ENCODE measurements around the gene MRPL33.
"Not testable (repeated sequence)": the region's sequence is repeated elsewhere in the genome, so short reads cannot be mapped to it uniquely, and the experiment has no call there.

The MRPL33 gene

DNA sequence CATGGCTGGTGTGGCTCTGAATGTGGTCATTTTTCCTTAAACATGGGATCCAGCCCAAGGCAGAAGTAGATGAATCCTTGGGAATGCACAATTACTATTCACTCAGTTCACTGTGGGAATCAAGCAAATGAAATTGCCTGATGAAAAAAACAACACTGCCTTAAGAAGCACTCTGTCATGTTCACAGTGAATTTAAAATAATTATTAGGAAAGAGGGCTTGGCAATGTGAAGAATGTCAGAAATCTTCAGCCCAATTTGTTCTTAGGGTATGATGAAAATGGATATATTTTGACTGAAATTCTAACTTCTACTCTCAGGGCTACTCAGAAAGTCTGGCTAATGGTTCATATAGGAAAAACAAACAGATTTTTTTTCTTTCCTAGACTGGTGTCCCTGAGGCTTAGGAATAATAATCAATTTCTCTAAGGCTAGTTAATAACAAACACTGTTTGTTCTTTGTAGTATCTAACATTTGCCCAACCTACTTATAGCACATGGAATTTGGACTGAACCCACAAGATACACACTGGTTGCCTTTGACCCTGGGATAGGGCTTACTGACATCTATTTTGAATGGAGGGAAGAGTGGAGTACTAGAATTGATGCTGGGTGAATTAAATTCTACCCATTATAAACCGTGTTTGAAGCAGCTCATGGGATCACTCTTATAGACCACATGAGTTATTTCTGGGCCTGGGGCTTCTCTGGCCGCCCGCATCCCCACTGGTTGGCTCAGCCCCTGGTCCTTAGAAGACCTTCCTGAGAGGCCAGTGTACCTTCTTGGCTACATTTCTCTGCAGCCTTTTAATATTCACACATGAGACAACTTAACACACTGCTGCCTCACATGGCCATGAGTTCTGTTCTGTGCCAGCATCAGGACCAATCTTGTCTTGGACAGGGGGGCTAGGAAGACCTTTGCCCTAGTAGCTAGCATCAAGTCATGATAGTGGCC is 8.3 kb upstream of the MRPL33 start:
- H3K9me3 ChIP-seq (ENCODE audit: control insufficient read depth in 1 of 2, low read length in 2 of 2) = no peaks in the 10 kb centered on the region
- H3K27ac ChIP-seq (ENCODE audit: low read length) = peak overlapping the region; percentile 40
- no peaks in the 10 kb centered on the region for H3K27me3 ChIP-seq (ENCODE audit: low read depth, low read length)
- H3K4me1 ChIP-seq (ENCODE audit: control insufficient read depth in 1 of 2, insufficient read depth in 2 of 2, low read length in 2 of 2) = peaks cover 0 to 4% of the 10 kb centered on the region in 2 donors
- no peaks in the 10 kb centered on the region for H3K36me3 ChIP-seq (ENCODE audit: control insufficient read depth in 1 of 2, insufficient read depth in 2 of 2, low read length in 2 of 2)
- H3K4me3 ChIP-seq (ENCODE audit: low read depth in 1 of 2, low read length in 2 of 2) = no peak overlapping the region

DNA sequence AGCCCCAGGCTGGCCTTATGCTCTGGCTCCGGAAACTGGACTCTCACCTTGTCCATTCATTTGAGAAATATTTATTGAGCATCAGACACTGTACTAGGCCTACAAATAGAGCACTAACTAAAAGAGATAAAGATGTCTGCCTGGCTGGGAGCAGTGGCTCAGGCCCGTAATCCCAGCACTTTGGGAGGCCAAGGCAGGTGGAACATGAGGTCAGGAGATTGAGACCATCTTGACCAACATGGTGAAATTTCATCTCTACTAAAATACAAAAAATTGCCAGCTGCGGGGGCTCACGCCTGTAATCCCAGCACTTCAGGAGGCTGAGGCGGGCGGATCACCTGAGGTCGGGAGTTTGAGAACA is 7.6 kb upstream of the MRPL33 start:
- Histone ChIP-seq H3K4me1 (ENCODE audit: control insufficient read depth in 1 of 2, insufficient read depth in 2 of 2, low read length in 2 of 2) (peaks cover 0 to 4% of the 10 kb centered on the region in 2 donors), H3K36me3 (ENCODE audit: control insufficient read depth in 1 of 2, insufficient read depth in 2 of 2, low read length in 2 of 2) (no peaks in the 10 kb centered on the region), H3K27me3 (ENCODE audit: low read depth, low read length) (no peaks in the 10 kb centered on the region), H3K4me3 (ENCODE audit: low read depth in 1 of 2, low read length in 2 of 2) (no peak overlapping the region), H3K27ac (ENCODE audit: low read length) (no peak overlapping the region), H3K9me3 (ENCODE audit: control insufficient read depth in 1 of 2, low read length in 2 of 2) (no peaks in the 10 kb centered on the region)

DNA sequence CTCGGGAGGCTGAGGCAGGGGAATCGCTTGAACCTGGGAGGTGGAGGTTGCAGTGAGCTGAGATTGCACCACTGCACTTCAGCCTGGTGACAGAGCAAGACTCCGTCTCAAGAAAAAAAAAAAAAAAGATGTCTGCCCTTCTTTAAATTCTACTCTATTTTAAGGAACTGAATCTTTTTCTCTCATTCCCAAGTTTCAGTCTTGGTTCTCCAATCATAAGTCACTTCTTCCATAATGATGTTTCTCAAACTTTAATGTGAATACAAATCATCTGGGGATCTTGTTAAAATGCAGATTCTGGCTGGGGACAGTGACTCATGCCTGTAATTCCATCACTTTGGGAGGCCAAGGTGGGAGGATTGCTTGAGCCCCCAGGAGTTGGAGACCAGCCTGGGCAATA is 7.0 kb upstream of the MRPL33 start:
- not testable (repeated sequence) for H3K9me3 ChIP-seq (ENCODE audit: control insufficient read depth in 1 of 2, low read length in 2 of 2); H3K36me3 ChIP-seq (ENCODE audit: control insufficient read depth in 1 of 2, insufficient read depth in 2 of 2, low read length in 2 of 2); H3K4me1 ChIP-seq (ENCODE audit: control insufficient read depth in 1 of 2, insufficient read depth in 2 of 2, low read length in 2 of 2); H3K4me3 ChIP-seq (ENCODE audit: low read depth in 1 of 2, low read length in 2 of 2); H3K27ac ChIP-seq (ENCODE audit: low read length); H3K27me3 ChIP-seq (ENCODE audit: low read depth, low read length)

DNA sequence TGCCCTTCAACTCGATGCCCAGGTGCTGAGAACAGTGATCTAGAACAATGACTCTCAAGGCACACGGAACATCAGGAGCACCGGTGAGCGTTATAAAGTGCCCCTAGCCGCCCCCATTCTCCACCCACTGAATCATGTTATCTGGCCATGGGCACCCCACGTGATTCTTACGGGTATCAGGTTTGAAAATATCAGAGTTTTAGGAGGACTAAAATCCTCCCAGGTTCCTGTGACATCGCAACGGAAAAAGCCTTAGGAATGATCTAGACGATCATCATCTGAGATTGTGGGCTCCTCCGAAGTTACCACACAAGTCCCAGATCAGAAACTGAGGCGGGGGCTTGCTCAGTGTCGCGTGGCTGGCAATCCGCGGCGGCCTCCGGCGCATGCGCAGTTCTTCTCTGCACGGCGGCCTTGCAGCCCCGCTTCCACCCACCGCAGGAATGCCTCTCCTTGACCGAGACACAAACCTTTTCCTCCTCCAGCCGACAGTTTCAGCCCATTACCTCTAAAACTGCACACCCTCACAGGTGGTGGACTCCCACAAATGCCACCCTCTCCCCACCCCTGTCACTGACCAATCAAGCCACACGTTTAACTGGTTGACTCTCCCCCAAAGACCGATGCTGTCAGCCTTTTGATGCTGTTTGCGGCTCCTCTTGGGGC is 5.8 kb upstream of the MRPL33 start:
- no peaks in the 10 kb centered on the region for H3K9me3 ChIP-seq (ENCODE audit: control insufficient read depth in 1 of 2, low read length in 2 of 2)
- H3K4me1 ChIP-seq (ENCODE audit: control insufficient read depth in 1 of 2, insufficient read depth in 2 of 2, low read length in 2 of 2) = peaks cover 0 to 4% of the 10 kb centered on the region in 2 donors
- no peaks in the 10 kb centered on the region for H3K36me3 ChIP-seq (ENCODE audit: control insufficient read depth in 1 of 2, insufficient read depth in 2 of 2, low read length in 2 of 2)
- peak overlapping the region; percentile 3 to 43 for H3K4me3 ChIP-seq (ENCODE audit: low read depth in 1 of 2, low read length in 2 of 2)
- no peak overlapping the region for H3K27ac ChIP-seq (ENCODE audit: low read length)
- no peaks in the 10 kb centered on the region for H3K27me3 ChIP-seq (ENCODE audit: low read depth, low read length)

DNA sequence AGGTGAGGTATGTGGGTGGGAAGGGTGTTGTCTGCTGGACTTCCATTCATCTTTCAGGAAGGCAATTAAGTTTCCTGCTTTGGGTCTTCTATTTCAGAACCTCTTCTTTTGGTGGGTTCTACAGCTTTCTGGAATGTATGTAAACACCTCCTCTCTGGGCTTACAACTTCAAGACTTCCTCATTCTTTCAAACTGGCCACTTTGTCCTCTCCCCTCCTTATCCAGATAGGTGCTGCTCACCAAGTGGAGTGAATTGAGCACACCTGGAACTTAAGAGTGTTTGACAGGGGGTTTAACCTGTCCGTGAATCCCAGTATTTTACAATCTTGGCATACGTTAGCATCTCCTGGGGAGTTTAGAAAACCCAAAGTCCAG is 5.2 kb upstream of the MRPL33 start:
- H3K9me3 ChIP-seq (ENCODE audit: control insufficient read depth in 1 of 2, low read length in 2 of 2) = no peaks in the 10 kb centered on the region
- H3K27ac ChIP-seq (ENCODE audit: low read length) = no peak overlapping the region
- peaks cover 0 to 4% of the 10 kb centered on the region in 2 donors for H3K4me1 ChIP-seq (ENCODE audit: control insufficient read depth in 1 of 2, insufficient read depth in 2 of 2, low read length in 2 of 2)
- H3K36me3 ChIP-seq (ENCODE audit: control insufficient read depth in 1 of 2, insufficient read depth in 2 of 2, low read length in 2 of 2) = no peaks in the 10 kb centered on the region
- H3K27me3 ChIP-seq (ENCODE audit: low read depth, low read length) = no peaks in the 10 kb centered on the region
- H3K4me3 ChIP-seq (ENCODE audit: low read depth in 1 of 2, low read length in 2 of 2) = peak overlapping the region; percentile 3 to 43

DNA sequence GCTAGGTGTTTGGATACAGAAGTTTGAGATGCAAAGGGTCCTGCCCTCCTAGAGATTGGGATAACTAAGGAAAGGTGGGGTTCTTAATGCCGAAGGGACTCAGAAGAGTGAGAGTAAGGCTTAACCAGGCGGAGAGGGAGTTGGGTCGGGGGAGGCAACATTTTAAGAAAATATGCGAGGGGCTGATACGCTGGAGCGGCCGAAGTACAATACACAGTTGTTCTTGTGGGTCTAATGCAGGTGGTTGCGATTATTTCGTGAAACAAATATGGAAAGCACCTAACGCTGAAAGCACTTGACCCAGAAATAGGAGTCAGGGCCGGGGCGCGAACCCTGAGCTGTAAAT is 344 bp upstream of the MRPL33 start:
- no peaks in the 10 kb centered on the region for H3K27me3 ChIP-seq (ENCODE audit: low read depth, low read length)
- H3K9me3 ChIP-seq (ENCODE audit: control insufficient read depth in 1 of 2, low read length in 2 of 2) = no peaks in the 10 kb centered on the region
- H3K4me3 ChIP-seq (ENCODE audit: low read depth in 1 of 2, low read length in 2 of 2) = peak overlapping the region; percentile 84 to 100
- peak overlapping the region; percentile 95 for H3K27ac ChIP-seq (ENCODE audit: low read length)
- peaks cover 11 to 19% of the 10 kb centered on the region in 2 donors for H3K4me1 ChIP-seq (ENCODE audit: control insufficient read depth in 1 of 2, insufficient read depth in 2 of 2, low read length in 2 of 2)
- H3K36me3 ChIP-seq (ENCODE audit: control insufficient read depth in 1 of 2, insufficient read depth in 2 of 2, low read length in 2 of 2) = peaks cover 0 to 11% of the 10 kb centered on the region in 2 donors

DNA sequence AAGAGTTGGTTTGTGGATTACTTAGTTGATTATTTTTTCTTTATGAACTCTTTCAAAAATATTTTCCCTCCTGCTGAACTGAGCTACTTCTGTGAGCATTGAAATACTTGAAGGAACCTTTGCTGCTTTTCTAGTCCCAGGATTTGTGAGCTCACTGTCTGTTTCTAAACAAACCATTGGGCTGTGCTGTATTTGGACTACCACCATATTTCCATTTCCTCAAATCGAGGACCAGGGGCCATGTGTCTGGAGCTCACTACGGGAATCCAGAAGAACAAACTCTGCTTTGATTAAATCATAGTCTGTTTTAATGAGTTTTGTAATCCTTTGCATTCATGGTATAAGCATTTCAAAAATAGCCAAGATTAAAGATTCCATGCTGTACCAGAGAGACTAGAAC is 1.3 kb downstream of the MRPL33 start:
- Histone ChIP-seq H3K27me3 (ENCODE audit: low read depth, low read length) (no peaks in the 10 kb centered on the region), H3K4me3 (ENCODE audit: low read depth in 1 of 2, low read length in 2 of 2) (peak overlapping the region; percentile 84 to 100), H3K9me3 (ENCODE audit: control insufficient read depth in 1 of 2, low read length in 2 of 2) (no peaks in the 10 kb centered on the region), H3K36me3 (ENCODE audit: control insufficient read depth in 1 of 2, insufficient read depth in 2 of 2, low read length in 2 of 2) (peaks cover 0 to 11% of the 10 kb centered on the region in 2 donors), H3K4me1 (ENCODE audit: control insufficient read depth in 1 of 2, insufficient read depth in 2 of 2, low read length in 2 of 2) (peaks cover 11 to 17% of the 10 kb centered on the region in 2 donors), H3K27ac (ENCODE audit: low read length) (peak overlapping the region; percentile 95)

DNA sequence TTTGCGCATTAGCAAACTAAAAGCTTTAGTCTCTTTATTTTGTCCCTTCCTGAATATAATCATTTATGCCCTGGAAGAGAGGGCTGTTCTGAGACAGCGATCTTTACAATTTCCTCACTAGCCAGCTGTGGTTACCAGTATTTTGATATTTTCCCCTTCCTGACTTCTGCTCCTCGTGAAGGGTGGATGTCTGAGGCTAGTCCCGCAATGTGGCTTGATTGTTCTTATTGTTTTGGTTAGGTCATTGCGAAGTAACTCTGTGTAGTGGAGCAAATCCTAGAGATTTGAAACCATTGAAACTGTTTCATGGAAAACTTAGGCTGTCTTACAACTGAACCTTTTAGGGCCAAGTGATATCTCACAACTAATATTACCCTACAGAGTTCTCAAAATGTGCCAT is 2.4 kb downstream of the MRPL33 start:
- H3K4me3 ChIP-seq (ENCODE audit: low read depth in 1 of 2, low read length in 2 of 2) = peak overlapping the region in 1 of 2 donors; percentile 84
- peak overlapping the region; percentile 95 for H3K27ac ChIP-seq (ENCODE audit: low read length)
- H3K9me3 ChIP-seq (ENCODE audit: control insufficient read depth in 1 of 2, low read length in 2 of 2) = no peaks in the 10 kb centered on the region
- peaks cover 0 to 11% of the 10 kb centered on the region in 2 donors for H3K36me3 ChIP-seq (ENCODE audit: control insufficient read depth in 1 of 2, insufficient read depth in 2 of 2, low read length in 2 of 2)
- H3K27me3 ChIP-seq (ENCODE audit: low read depth, low read length) = no peaks in the 10 kb centered on the region
- peaks cover 11 to 17% of the 10 kb centered on the region in 2 donors for H3K4me1 ChIP-seq (ENCODE audit: control insufficient read depth in 1 of 2, insufficient read depth in 2 of 2, low read length in 2 of 2)

DNA sequence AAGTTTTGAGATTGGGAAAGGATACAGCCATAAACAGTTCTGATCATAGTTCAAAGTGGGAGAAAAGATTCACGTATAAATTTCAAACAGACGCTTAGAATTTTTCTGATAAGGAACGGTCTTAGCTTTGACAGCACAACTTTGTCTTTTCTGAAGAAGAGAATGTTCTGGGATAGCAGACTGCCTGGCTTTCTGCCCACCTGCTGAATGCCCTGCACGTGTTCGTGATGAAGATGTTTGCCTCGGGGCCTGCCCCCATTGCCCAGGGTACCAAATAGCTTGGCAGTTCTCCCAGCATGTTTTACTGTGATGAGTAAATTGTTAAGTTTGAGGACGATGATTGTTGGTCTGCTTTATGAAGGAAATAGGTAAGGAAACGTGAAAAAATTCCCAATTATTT is 4.6 kb downstream of the MRPL33 start:
- Histone ChIP-seq H3K9me3 (ENCODE audit: control insufficient read depth in 1 of 2, low read length in 2 of 2) (no peaks in the 10 kb centered on the region), H3K4me1 (ENCODE audit: control insufficient read depth in 1 of 2, insufficient read depth in 2 of 2, low read length in 2 of 2) (peaks cover 11 to 17% of the 10 kb centered on the region in 2 donors), H3K27me3 (ENCODE audit: low read depth, low read length) (no peaks in the 10 kb centered on the region), H3K36me3 (ENCODE audit: control insufficient read depth in 1 of 2, insufficient read depth in 2 of 2, low read length in 2 of 2) (peaks cover 0 to 11% of the 10 kb centered on the region in 2 donors), H3K27ac (ENCODE audit: low read length) (peak overlapping the region; percentile 78), H3K4me3 (ENCODE audit: low read depth in 1 of 2, low read length in 2 of 2) (no peak overlapping the region)

DNA sequence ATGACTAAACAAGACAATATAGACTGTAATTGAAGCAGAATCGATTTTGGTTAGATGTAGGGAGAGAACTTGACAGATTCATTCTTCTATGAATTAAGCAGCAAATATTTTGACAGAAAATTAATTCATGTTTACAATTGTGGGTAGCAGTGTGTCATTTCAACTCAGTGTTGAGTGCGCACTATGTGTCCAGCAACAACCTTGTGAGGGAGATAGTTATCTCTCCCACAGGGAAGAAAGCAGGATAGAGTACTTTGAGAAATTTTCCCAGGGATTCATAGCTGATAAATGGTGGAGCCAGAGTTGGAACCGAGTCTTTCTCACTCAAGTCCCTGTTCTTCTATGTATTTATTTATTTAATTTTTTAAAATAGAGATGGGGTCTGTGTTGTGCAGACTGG is 5.2 kb downstream of the MRPL33 start:
- no peak overlapping the region for H3K4me3 ChIP-seq (ENCODE audit: low read depth in 1 of 2, low read length in 2 of 2)
- H3K4me1 ChIP-seq (ENCODE audit: control insufficient read depth in 1 of 2, insufficient read depth in 2 of 2, low read length in 2 of 2) = peaks cover 11 to 17% of the 10 kb centered on the region in 2 donors
- H3K9me3 ChIP-seq (ENCODE audit: control insufficient read depth in 1 of 2, low read length in 2 of 2) = no peaks in the 10 kb centered on the region
- H3K27ac ChIP-seq (ENCODE audit: low read length) = peak overlapping the region; percentile 78
- H3K27me3 ChIP-seq (ENCODE audit: low read depth, low read length) = no peaks in the 10 kb centered on the region
- peaks cover 0 to 11% of the 10 kb centered on the region in 2 donors for H3K36me3 ChIP-seq (ENCODE audit: control insufficient read depth in 1 of 2, insufficient read depth in 2 of 2, low read length in 2 of 2)

DNA sequence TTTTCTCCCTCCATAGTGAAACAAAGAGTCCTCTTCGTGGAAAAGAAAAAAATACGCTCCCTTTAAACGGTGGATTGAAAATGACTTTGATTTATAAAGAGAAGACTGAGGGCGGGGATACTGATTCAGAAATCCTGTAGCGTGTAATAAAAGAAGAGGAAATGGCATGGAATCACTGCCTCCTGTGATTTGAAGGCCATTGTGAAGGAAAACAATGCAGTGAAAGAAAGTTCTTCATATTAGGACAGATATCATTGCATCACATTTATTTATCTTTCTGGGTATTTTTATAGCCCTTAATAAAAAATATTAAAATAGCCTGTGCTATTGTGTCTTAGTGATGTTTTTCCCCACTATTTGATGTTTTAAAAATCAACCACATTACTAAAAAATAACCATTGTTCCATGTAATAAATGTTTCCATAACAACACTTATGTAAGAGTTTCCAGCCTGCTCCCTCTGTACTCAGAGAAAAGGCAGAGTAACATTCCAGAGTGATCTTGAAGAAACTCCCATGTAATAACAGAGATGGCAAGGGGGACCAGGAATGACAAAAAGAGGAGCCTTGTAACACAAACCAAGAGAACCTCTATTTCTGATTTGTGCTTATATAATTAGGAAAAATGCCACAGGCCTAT is 8.0 kb downstream of the MRPL33 start:
- Histone ChIP-seq H3K27me3 (ENCODE audit: low read depth, low read length) (no peaks in the 10 kb centered on the region), H3K9me3 (ENCODE audit: control insufficient read depth in 1 of 2, low read length in 2 of 2) (no peaks in the 10 kb centered on the region), H3K4me1 (ENCODE audit: control insufficient read depth in 1 of 2, insufficient read depth in 2 of 2, low read length in 2 of 2) (no peaks in the 10 kb centered on the region), H3K27ac (ENCODE audit: low read length) (peak overlapping the region; percentile 74), H3K36me3 (ENCODE audit: control insufficient read depth in 1 of 2, insufficient read depth in 2 of 2, low read length in 2 of 2) (peaks cover 0 to 8% of the 10 kb centered on the region in 2 donors), H3K4me3 (ENCODE audit: low read depth in 1 of 2, low read length in 2 of 2) (no peak overlapping the region)
